Kidney (tissue), 14 donors: ENCODE data around the gene CCDC57. TPM values are rescaled to one million over a fixed set of nuclear protein-coding genes. Genes with fewer than 3 reads are reported as not detected.

Experiments
- DNase-seq, 5 donors: peaks; one replicate each; pipeline ENCODE4 v3.0.0-alpha.2; 2013 to 2020
- FAIRE-seq: peaks from 2 replicates; lab custom pipeline; 2012; peaks lifted over from hg19 to GRCh38; lab: Jason Lieb, UNC
- H3K27ac ChIP-seq, 2 donors: one replicate each; pipeline ENCODE4 v1.7.0; 2013; ENCODE audit warnings: low read depth in 2 of 2, low read length in 2 of 2, inconsistent platforms in 1 of 2
- H3K27me3 ChIP-seq: one replicate; pipeline ENCODE4 v1.7.1; 2013; ENCODE audit warnings: low read length, inconsistent platforms; ENCODE audit not compliant: control insufficient read depth, insufficient read depth
- H3K36me3 ChIP-seq, 3 donors: one replicate each; pipeline versions ENCODE4 v1.7.0 to v1.7.1; 2013; ENCODE audit warnings: low read length in 3 of 3, control low read depth in 1 of 3, inconsistent platforms in 1 of 3; ENCODE audit not compliant: insufficient read depth in 3 of 3, control insufficient read depth in 2 of 3
- H3K4me1 ChIP-seq, 3 donors: one replicate each; pipeline versions ENCODE4 v1.7.0 to v1.7.1; 2013; ENCODE audit warnings: low read length in 3 of 3, inconsistent platforms in 1 of 3, low read depth in 1 of 3; ENCODE audit not compliant: control insufficient read depth in 2 of 3, insufficient read depth in 2 of 3
- H3K4me3 ChIP-seq, 3 donors: one replicate each; pipeline versions ENCODE4 v1.7.0 to v1.8.1; 2013; ENCODE audit warnings: low read length in 3 of 3, control low read depth in 1 of 3, inconsistent platforms in 1 of 3
- H3K9ac ChIP-seq, 3 donors: one replicate each; pipeline versions ENCODE4 v1.7.0 to v1.7.1; 2013; ENCODE audit warnings: low read length in 3 of 3, control low read depth in 1 of 3, inconsistent platforms in 1 of 3
- H3K9me3 ChIP-seq, 3 donors: one replicate each; pipeline versions ENCODE4 v1.7.0 to v1.7.1; 2013; ENCODE audit warnings: low read length in 3 of 3, control low read depth in 1 of 3, inconsistent platforms in 1 of 3; ENCODE audit not compliant: control insufficient read depth in 2 of 3, insufficient read depth in 1 of 3
- intact Hi-C: fragments of 100-400 bp; cut with DNase I; formaldehyde crosslinking; loops from one replicate; pipeline ENCODE4 v1.11.1; 2022
- polyA plus RNA-seq: library from polyadenylated mRNA; stranded (reverse); fragments of 350-450 nt; fragmentation: Illumina TruSeq; extraction: RNeasy Lipid Tissue Mini Kit (QIAGEN cat#74804); gene quantifications from one replicate; pipeline ENCODE4 v1.2.3, GENCODE V29; 2014; ENCODE audit warnings: low read depth, low replicate concordance; ENCODE audit not compliant: insufficient read depth
- total RNA-seq: library from RNA; stranded (reverse); fragmentation: NEBNext Ultra II Directional; extraction: Animal tissue kit (Norgen Biotek cat#: 25700); gene quantifications from one replicate; pipeline ENCODE4 v1.2.1, GENCODE V29; 2021
- TF ChIP-seq, protein P1 (sequence below): IDR thresholded peaks from 3 replicates; pipeline ENCODE4 v1.5.1; 2012; ENCODE audit warnings: mild to moderate bottlenecking, moderate library complexity, borderline replicate concordance; ENCODE audit not compliant: insufficient read depth; ENCODE audit errors: extremely low read depth
- donor health status: control.
- donor health status: control.
- donor health status: control.
- donor health status: control.
- donor health status: control.
- donor health status: DM: yes; HTN: yes; CAD: no.
- donor health status: Normal renal cell carcinoma (clear cell type).

The CCDC57 gene
- total and polyA plus RNA-seq, 2 donors from 2014 or later = 46.7 to 79.4 TPM

DNA sequence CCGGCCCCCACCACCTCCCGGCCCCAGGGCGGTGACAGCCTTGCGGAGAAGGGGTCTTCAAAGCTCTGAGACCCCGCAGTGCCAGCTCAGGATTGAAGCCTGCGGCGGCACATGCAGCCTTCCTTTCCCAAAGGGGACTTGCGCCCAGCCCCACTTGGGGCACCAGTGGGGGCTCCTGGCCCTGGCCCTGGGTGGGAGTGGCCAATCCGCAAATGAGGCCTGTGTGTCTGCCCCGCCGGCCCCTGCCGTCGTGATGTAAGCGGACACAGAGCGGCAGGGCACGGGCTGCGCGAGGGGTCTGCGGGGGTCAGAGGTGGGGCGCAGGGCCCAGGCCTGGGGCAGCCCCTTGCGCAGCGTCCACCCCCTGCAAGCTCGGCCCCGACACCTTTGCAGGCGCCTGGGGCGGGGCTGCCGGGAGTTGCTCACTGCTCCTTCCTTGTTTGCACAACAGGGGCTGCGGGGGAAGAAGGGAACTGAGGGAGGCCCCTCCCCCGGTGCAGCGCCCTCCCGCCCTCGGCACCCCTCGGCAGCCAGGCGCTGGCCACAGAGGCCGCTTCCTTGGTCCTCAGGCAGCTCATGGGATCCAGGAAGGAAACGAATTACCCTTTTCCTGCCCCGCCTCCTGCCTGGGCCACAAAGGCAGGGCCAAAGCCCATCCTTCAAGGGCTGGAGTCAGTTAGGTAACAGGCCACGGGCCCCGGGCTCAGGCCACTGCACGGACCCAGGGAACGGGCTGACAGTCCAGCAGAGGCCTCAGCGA is 19.1 kb upstream of the CCDC57 start:
- Histone ChIP-seq H3K4me3 (peak overlapping the region in 2 of 3 donors; percentile 38 to 49), H3K9ac (peak overlapping the region in 2 of 3 donors; percentile 9 to 34), H3K27me3 (no peaks in the 10 kb centered on the region), H3K4me1 (peaks cover 0 to 50% (median 19%) of the 10 kb centered on the region in 3 donors), H3K27ac (peak overlapping the region; percentile 85 to 86), H3K36me3 (no peaks in the 10 kb centered on the region), H3K9me3 (no peaks in the 10 kb centered on the region)
- FAIRE-seq (no peak), DNase-seq (peak; percentile 41 to 95 (median 70))
- TF ChIP-seq, protein P1, sequence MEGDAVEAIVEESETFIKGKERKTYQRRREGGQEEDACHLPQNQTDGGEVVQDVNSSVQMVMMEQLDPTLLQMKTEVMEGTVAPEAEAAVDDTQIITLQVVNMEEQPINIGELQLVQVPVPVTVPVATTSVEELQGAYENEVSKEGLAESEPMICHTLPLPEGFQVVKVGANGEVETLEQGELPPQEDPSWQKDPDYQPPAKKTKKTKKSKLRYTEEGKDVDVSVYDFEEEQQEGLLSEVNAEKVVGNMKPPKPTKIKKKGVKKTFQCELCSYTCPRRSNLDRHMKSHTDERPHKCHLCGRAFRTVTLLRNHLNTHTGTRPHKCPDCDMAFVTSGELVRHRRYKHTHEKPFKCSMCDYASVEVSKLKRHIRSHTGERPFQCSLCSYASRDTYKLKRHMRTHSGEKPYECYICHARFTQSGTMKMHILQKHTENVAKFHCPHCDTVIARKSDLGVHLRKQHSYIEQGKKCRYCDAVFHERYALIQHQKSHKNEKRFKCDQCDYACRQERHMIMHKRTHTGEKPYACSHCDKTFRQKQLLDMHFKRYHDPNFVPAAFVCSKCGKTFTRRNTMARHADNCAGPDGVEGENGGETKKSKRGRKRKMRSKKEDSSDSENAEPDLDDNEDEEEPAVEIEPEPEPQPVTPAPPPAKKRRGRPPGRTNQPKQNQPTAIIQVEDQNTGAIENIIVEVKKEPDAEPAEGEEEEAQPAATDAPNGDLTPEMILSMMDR = no peak
- intact Hi-C loops = loop anchor here (10.0 kb wide), 1 partner anchor 93 kb away; no protein-coding TSS in a partner anchor

DNA sequence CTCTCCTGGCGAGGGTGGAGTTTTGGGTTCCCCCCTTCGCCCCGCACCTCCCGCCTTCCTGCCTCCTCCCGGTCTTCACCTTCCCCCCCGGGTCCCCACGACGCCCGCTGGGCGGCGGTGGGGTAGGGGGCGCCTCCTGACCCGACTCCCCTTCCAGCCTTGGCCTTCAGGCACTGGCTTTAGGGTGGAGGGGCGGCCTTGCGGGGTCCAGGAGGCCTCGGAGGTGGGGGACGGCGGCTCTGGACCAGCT is 18.6 kb upstream of the CCDC57 start:
- peaks cover 0 to 45% (median 18%) of the 10 kb centered on the region in 3 donors for H3K4me1 ChIP-seq

DNA sequence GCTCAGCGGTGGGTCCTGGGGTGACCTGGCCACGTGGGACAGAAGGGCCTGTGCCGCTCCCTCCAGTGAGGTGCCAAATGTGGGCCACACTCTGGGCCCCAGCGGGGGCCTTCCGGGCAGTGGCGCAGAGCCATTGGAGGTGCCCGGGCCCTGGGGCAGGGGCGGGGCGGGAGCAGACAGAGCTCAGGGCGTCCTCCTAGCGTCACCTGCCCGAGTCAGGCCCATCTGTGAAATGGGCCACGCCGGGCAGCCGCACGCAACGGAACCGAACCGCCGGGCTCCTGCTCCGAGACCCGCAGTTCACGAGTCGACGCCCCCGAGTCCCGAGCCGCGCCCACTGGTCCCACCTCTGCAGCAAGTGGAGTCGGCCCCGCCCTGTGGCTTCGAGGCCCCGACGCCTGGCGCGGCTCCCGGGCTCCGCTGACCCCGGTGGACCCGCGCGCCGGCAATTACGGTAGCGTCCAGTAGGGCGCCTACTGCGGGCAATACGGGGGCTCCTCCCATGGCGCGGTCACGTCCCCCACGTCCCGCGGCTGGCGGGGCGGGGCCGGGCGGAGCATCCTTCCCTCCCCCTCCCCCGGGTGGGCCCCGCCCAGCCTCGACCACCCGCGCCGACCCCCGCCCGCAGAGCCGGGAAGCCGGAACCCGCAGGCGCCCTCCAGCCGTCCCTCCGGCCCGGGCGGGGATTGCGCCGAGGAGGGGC is 18.1 kb upstream of the CCDC57 start:
- FAIRE-seq = no peak
- H3K4me1 ChIP-seq = peaks cover 0 to 41% (median 13%) of the 10 kb centered on the region in 3 donors
- H3K27me3 ChIP-seq = no peaks in the 10 kb centered on the region
- no peaks in the 10 kb centered on the region for H3K9me3 ChIP-seq
- DNase-seq = peak; percentile 71 to 96 (median 89)
- H3K4me3 ChIP-seq = peak overlapping the region in 1 of 3 donors; percentile 49
- peak overlapping the region; percentile 85 to 86 for H3K27ac ChIP-seq
- peak overlapping the region in 1 of 3 donors; percentile 40 for H3K9ac ChIP-seq
- H3K36me3 ChIP-seq = no peaks in the 10 kb centered on the region
- intact Hi-C loops = loop anchor here (10.0 kb wide), 1 partner anchor 94 kb away; no protein-coding TSS in a partner anchor
- TF ChIP-seq, protein P1 = peak; percentile 36

More for the DNA sequence above, 18.6 kb upstream of the CCDC57 start:
- H3K36me3 ChIP-seq = no peaks in the 10 kb centered on the region
- DNase-seq (no peak), FAIRE-seq (no peak)
- peak overlapping the region; percentile 85 to 86 for H3K27ac ChIP-seq
- intact Hi-C loops = loop anchor here (10.0 kb wide), 1 partner anchor 94 kb away; no protein-coding TSS in a partner anchor
- TF ChIP-seq, protein P1 = no peak
- peak overlapping the region in 2 of 3 donors; percentile 38 to 49 for H3K4me3 ChIP-seq
- no peaks in the 10 kb centered on the region for H3K9me3 ChIP-seq
- H3K9ac ChIP-seq = peak overlapping the region in 2 of 3 donors; percentile 9 to 34
- H3K27me3 ChIP-seq = no peaks in the 10 kb centered on the region
